Osteocyte (in vitro differentiated cells): ENCODE measurements around the gene FBXO30. TPM values are rescaled to one million over a fixed set of nuclear protein-coding genes. Genes with fewer than 3 reads are reported as not detected.

Experiments
- DNase-seq: peaks from one replicate; pipeline ENCODE4 v3.0.0; 2021; ENCODE audit warnings: mixed read lengths; ENCODE audit not compliant: unreplicated experiment; ENCODE audit errors: extremely low spot score
- H3K27ac Mint-ChIP-seq: one replicate; pipeline ENCODE4 v1.8.0; 2021; ENCODE audit warnings: mild to moderate bottlenecking, mixed read lengths; ENCODE audit not compliant: unreplicated experiment
- H3K27me3 Mint-ChIP-seq: one replicate; pipeline ENCODE4 v1.8.0; 2021; ENCODE audit warnings: mixed read lengths; ENCODE audit not compliant: unreplicated experiment
- H3K36me3 Mint-ChIP-seq: one replicate; pipeline ENCODE4 v1.8.0; 2021; ENCODE audit warnings: mixed read lengths; ENCODE audit not compliant: unreplicated experiment
- H3K4me1 Mint-ChIP-seq: one replicate; pipeline ENCODE4 v1.8.0; 2021; ENCODE audit warnings: mixed read lengths; ENCODE audit not compliant: unreplicated experiment
- H3K4me3 Mint-ChIP-seq: one replicate; pipeline ENCODE4 v1.8.0; 2021; ENCODE audit warnings: mild to moderate bottlenecking, moderate library complexity, mixed read lengths; ENCODE audit not compliant: unreplicated experiment
- H3K9me3 Mint-ChIP-seq: one replicate; pipeline ENCODE4 v1.8.0; 2021; ENCODE audit warnings: mixed read lengths; ENCODE audit not compliant: unreplicated experiment
- total RNA-seq: library from RNA; stranded (reverse); gene quantifications from 2 replicates; pipeline ENCODE4 v1.2.1, GENCODE V29; 2021
- TF ChIP-seq, protein P1 (sequence below): fragments of 200-600 bp; sonication (generic); IDR thresholded peaks from 2 replicates; pipeline ENCODE4 v1.5.0; 2021; ENCODE audit warnings: antibody characterized with exemption, mild to moderate bottlenecking, moderate library complexity

Gene FBXO30
- total RNA-seq, 1 donor from 2014 or later: 13.2 TPM

GRCh38 chr6:145830612-145831011, 16.0 kb upstream of the FBXO30 start:
- TF ChIP-seq, protein P1, sequence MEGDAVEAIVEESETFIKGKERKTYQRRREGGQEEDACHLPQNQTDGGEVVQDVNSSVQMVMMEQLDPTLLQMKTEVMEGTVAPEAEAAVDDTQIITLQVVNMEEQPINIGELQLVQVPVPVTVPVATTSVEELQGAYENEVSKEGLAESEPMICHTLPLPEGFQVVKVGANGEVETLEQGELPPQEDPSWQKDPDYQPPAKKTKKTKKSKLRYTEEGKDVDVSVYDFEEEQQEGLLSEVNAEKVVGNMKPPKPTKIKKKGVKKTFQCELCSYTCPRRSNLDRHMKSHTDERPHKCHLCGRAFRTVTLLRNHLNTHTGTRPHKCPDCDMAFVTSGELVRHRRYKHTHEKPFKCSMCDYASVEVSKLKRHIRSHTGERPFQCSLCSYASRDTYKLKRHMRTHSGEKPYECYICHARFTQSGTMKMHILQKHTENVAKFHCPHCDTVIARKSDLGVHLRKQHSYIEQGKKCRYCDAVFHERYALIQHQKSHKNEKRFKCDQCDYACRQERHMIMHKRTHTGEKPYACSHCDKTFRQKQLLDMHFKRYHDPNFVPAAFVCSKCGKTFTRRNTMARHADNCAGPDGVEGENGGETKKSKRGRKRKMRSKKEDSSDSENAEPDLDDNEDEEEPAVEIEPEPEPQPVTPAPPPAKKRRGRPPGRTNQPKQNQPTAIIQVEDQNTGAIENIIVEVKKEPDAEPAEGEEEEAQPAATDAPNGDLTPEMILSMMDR: no peak

DNA sequence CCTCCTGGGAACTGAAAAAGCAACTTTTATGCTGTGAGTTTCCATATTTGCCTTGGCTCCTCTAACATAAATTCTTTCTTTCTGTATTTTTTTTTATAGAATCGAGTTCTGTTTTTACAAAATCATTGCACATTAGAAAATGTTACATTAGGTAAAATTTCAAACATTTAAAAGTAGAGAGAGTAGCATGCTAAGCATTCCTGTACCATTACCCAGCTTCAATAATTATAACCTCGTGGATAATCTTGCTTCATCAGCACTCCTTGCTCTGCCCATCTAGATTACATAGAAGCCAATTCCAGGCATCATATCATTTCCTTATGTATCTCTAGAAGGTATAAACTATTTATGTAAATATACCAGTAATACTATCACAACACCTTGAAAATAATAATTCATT, 15.4 kb upstream of the FBXO30 start:
- H3K4me1 Mint-ChIP-seq: peaks cover 17% of the 10 kb centered on the region
- no peaks in the 10 kb centered on the region for H3K9me3 Mint-ChIP-seq
- no peaks in the 10 kb centered on the region for H3K27me3 Mint-ChIP-seq
- H3K36me3 Mint-ChIP-seq: peaks cover 2% of the 10 kb centered on the region
- TF ChIP-seq, protein P1: no peak
- no peak overlapping the region for H3K4me3 Mint-ChIP-seq
- no peak overlapping the region for H3K27ac Mint-ChIP-seq
- no peak for DNase-seq

More at GRCh38 chr6:145830612-145831011, 16.0 kb upstream of the FBXO30 start:
- no peaks in the 10 kb centered on the region for H3K27me3 Mint-ChIP-seq
- DNase-seq: no peak
- H3K36me3 Mint-ChIP-seq: peaks cover 2% of the 10 kb centered on the region
- H3K27ac Mint-ChIP-seq: no peak overlapping the region
- no peak overlapping the region for H3K4me3 Mint-ChIP-seq
- no peaks in the 10 kb centered on the region for H3K9me3 Mint-ChIP-seq
- H3K4me1 Mint-ChIP-seq: peaks cover 17% of the 10 kb centered on the region

DNA sequence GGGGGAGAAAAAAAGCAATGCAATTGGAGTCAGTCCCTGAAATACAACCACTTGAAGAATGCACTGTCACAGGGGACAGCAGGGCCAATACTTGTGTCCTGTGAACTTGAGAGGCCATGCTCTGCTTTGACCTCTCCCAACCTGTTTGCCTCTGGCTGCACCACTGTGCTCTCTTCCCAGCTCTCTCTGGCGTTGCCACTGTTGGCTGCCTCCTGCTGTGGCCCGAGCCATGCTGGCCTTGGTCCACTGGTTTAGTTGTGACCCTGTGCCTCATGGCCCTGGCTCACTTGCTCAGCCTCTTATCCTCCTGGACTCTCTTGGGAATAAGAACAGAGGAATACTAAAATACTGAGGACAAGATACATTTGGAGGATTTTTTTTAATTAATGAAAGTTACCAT, 14.5 kb upstream of the FBXO30 start:
- Mint-ChIP-seq H3K36me3 (peaks cover 2% of the 10 kb centered on the region), H3K27me3 (no peaks in the 10 kb centered on the region)

DNA sequence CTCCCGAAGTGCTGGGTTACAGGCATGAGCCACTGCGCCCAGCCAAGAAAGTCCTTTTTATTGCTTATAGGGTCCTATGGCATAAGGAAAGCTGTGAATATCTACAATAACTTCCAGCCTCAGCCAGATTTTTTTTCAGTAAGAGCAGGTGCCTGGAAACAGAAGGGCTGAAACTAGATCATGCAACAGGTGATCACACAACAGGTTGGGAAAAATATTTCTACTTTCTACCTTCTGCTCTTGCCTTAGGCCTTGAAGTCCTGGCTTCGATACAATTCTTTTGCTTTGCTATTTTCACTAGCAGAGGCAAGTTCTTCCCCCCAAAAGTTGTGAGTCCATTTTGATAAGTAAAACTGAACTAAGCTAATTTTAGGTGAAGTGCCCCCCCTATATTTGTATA, 9.7 kb upstream of the FBXO30 start:
- Mint-ChIP-seq H3K4me3 (no peak overlapping the region), H3K27ac (no peak overlapping the region), H3K9me3 (no peaks in the 10 kb centered on the region), H3K4me1 (peaks cover 6% of the 10 kb centered on the region), H3K27me3 (no peaks in the 10 kb centered on the region), H3K36me3 (peaks cover 2% of the 10 kb centered on the region)
- DNase-seq: no peak
- TF ChIP-seq, protein P1: no peak

More for the DNA sequence above, 14.5 kb upstream of the FBXO30 start:
- peaks cover 17% of the 10 kb centered on the region for H3K4me1 Mint-ChIP-seq
- no peak overlapping the region for H3K27ac Mint-ChIP-seq
- no peaks in the 10 kb centered on the region for H3K9me3 Mint-ChIP-seq
- TF ChIP-seq, protein P1: no peak
- DNase-seq: no peak
- H3K4me3 Mint-ChIP-seq: no peak overlapping the region

- Mint-ChIP-seq H3K36me3 (peaks cover 2% of the 10 kb centered on the region), H3K27me3 (no peaks in the 10 kb centered on the region), H3K4me3 (no peak overlapping the region), H3K4me1 (peaks cover 3% of the 10 kb centered on the region), H3K27ac (no peak overlapping the region), H3K9me3 (no peaks in the 10 kb centered on the region)
- TF ChIP-seq, protein P1: no peak
- no peak for DNase-seq
Measured at GRCh38 chr6:145823328-145823944, 8.8 kb upstream of the FBXO30 start.
